Measurements from ENCODE around the gene LMX1A.

Gene LMX1A

DNA sequence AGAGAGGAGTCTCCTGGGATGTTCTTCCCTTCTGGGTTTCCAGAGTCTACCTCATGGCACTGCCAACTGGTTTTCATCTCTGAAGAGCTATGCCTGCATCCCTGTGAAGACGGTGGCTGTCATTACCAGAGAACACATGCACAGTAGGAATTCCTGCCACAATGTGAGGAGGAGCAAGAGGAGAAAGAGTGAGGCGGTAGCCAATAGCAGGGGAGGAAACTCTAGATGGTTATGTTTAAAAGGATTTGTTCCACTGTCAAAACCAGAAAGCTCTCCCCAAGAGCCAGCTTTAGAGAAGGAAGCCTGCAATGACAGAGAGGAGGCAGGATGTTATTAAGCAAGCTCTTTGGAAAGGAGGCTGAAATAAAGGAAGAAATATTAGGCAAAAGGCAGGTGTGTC lies 12.3 kb downstream of the LMX1A start:
- no peak overlapping the region for H3K4me3 ChIP-seq (ENCODE audit: low read depth, low read length)
- in situ Hi-C loops (cut with HindIII; ENCODE audit: low sequenced_read_pairs): no loop called here
- no peak for DNase-seq (ENCODE audit: low read depth)
- TF ChIP-seq, protein P1, sequence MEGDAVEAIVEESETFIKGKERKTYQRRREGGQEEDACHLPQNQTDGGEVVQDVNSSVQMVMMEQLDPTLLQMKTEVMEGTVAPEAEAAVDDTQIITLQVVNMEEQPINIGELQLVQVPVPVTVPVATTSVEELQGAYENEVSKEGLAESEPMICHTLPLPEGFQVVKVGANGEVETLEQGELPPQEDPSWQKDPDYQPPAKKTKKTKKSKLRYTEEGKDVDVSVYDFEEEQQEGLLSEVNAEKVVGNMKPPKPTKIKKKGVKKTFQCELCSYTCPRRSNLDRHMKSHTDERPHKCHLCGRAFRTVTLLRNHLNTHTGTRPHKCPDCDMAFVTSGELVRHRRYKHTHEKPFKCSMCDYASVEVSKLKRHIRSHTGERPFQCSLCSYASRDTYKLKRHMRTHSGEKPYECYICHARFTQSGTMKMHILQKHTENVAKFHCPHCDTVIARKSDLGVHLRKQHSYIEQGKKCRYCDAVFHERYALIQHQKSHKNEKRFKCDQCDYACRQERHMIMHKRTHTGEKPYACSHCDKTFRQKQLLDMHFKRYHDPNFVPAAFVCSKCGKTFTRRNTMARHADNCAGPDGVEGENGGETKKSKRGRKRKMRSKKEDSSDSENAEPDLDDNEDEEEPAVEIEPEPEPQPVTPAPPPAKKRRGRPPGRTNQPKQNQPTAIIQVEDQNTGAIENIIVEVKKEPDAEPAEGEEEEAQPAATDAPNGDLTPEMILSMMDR (IDR thresholded peaks at IDR 0.05; ENCODE audit: low read depth, low read length, missing control alignments): no peak

DNA sequence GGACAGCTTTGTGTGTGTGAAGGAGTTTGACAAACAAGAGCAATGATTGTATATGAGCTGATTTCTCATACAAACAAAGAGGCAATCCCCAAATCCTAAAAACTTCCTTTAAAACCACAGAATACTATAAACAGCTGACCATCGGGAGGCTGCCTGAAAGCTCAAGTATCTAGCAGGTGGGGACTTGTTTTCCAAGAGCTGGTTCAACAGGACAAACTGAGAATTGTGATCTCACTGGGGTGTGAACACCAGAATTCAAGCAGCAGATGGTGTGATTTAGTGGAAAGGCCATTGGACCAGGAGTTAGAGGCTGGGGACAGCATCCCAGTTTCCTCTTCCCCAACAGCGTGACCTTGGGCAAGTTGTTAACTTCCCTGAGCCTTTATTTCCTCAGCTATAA lies 13.9 kb downstream of the LMX1A start:
- TF ChIP-seq, protein P1 (IDR thresholded peaks at IDR 0.05; ENCODE audit: low read depth, low read length, missing control alignments): no peak
- H3K4me3 ChIP-seq (ENCODE audit: low read depth, low read length): no peak overlapping the region
- no peak for DNase-seq (ENCODE audit: low read depth)
- in situ Hi-C loops (cut with HindIII; ENCODE audit: low sequenced_read_pairs): no loop called here

DNA sequence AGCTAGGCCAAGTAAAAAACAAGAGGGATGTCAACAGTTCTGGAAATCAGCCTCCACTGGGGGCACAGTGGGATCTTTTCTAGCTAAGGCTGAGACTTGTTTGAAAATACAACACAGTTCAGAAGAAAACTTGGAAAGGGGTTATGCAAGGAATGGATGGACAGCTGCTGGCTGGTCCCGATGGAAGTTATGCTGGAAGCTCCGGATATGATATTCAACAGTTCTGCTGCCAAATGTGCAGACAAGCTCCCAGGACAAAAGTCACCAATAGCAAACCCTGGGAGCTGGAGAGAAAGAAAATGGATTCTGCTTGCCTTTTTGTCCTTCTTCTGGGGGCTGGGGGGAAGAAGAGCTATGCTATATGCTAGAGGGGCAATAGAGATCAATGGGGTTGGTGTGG lies 14.3 kb downstream of the LMX1A start:
- TF ChIP-seq, protein P1 (IDR thresholded peaks at IDR 0.05; ENCODE audit: low read depth, low read length, missing control alignments): no peak
- in situ Hi-C loops (cut with HindIII; ENCODE audit: low sequenced_read_pairs): no loop called here
- H3K4me3 ChIP-seq (ENCODE audit: low read depth, low read length): no peak overlapping the region
- DNase-seq (ENCODE audit: low read depth): no peak

DNA sequence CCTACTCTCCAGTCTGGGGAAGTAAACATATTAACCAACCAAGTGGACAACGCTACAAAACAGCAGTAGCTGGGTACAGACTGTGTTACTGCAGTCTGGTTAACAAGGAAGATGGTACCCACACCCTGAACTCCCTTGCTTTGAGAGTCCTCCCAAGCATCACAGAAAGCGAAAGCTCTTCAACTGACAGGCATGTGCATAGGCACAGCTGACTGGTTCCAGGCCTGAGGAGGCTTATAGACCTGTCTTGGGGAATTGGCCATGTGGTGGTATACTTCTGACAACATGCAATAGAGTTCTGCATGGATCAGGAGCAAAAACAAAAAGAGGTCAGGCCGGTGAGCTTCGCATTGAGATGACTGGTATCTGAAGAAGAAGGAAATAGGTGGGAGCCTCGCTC lies 17.4 kb downstream of the LMX1A start:
- DNase-seq (ENCODE audit: low read depth): no peak
- TF ChIP-seq, protein P1 (IDR thresholded peaks at IDR 0.05; ENCODE audit: low read depth, low read length, missing control alignments): no peak
- in situ Hi-C loops (cut with HindIII; ENCODE audit: low sequenced_read_pairs): no loop called here
- H3K4me3 ChIP-seq (ENCODE audit: low read depth, low read length): no peak overlapping the region

DNA sequence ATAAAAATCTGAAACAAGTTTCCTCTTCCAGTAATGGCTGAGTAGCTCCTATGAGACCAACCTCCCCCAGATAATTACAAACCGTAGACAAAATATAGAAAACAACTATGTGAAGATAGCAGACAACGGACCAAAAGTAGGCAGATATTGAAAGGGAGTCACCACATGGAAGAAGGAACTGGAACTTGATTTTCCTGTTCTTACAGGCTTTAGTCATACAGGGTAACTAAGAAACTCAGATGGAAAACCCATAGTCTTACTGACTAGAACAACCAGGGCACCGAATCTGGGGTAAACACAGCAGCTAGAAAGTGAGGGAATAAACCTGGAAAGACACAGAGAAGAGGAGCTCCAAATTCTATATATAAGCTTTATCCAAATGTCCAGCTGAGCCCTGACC lies 26.0 kb downstream of the LMX1A start:
- TF ChIP-seq, protein P1 (IDR thresholded peaks at IDR 0.05; ENCODE audit: low read depth, low read length, missing control alignments): no peak
- DNase-seq (ENCODE audit: low read depth): no peak
- H3K4me3 ChIP-seq (ENCODE audit: low read depth, low read length): no peak overlapping the region
- in situ Hi-C loops (cut with HindIII; ENCODE audit: low sequenced_read_pairs): no loop called here

DNA sequence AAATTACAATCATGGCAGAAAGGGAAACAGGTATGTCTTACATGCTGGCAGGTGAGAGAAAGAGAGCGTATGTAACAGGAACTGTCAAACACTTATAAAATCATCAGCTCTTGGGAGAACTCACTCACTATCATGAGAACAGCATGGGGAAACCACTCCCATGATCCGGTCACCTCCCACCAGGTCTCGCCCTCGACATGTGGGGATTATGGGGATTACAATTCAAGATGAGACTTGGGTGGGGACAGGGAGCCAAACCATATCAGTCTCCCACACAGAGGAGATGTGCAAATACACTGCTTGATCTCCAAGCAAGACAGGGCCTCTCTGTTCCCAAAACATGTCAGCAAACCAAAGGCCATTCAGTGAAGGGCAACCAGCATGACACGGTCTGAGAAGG lies 27.4 kb downstream of the LMX1A start:
- TF ChIP-seq, protein P1 (IDR thresholded peaks at IDR 0.05; ENCODE audit: low read depth, low read length, missing control alignments): no peak
- H3K4me3 ChIP-seq (ENCODE audit: low read depth, low read length): no peak overlapping the region
- in situ Hi-C loops (cut with HindIII; ENCODE audit: low sequenced_read_pairs): no loop called here
- no peak for DNase-seq (ENCODE audit: low read depth)

DNA sequence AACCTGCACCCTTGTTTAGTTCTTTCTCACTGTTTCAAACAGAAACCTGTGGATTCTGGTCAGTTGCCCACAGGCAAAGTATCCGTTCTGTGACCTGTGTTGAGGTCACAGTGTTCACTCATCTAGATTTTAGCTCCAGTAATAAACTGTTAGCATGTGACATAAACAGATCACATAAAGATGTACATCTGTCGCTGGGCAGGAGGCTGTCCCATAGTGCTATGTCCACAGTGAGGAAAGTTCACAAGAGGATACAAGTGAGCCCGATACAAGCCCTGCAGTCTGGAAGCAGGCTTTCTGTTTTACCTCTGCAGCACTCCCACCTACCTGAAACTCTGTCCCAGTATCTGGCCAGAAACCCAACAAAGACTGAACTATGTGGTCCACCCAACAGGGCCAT lies 28.4 kb downstream of the LMX1A start:
- TF ChIP-seq, protein P1 (IDR thresholded peaks at IDR 0.05; ENCODE audit: low read depth, low read length, missing control alignments): no peak
- in situ Hi-C loops (cut with HindIII; ENCODE audit: low sequenced_read_pairs): no loop called here
- H3K4me3 ChIP-seq (ENCODE audit: low read depth, low read length): no peak overlapping the region
- no peak for DNase-seq (ENCODE audit: low read depth)
